Body of pancreas (tissue), 4 donors: Measurements from ENCODE around the gene GOLM1.
"Not testable (repeated sequence)": the region's sequence is repeated elsewhere in the genome, so short reads cannot be mapped to it uniquely, and the experiment has no call there.

Experiments
- POLR2A ChIP-seq, 3 donors: fragments of 450-650 bp; IDR thresholded peaks; one replicate each; pipeline ENCODE4 v1.6.1; 2016; ENCODE audit warnings: antibody characterized with exemption in 3 of 3, mild to moderate bottlenecking in 2 of 3
- TF ChIP-seq, protein P1 (sequence below), 7 experiments: fragments of 450-650 bp in 4 of 7; fragments of 200-600 bp in 3 of 7; sonication (generic) in 3 of 7; IDR thresholded peaks; one replicate each; pipeline ENCODE4 v1.5.1; 2016 to 2019; ENCODE audit warnings: antibody characterized with exemption in 7 of 7

DNA sequence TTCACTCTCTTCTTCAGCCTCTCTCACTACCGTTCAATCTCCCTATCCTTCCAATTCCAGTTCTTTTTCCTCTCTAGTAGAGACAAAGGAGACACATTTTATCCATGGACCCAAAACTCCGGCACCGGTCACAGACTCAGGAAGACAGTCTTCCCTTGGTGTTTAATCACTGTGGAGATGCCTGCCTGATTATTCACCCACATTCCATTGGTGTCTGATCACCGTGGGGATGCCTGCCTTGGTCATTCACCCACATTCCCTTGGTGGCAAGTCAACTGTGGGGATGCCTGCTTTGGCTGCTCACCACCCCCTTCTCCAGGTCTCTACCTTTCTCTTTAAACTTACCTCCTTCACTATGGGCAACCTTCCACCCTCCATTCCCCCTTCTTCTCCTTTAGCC lies 47.3 kb upstream of the GOLM1 start:
- TF ChIP-seq, protein P1, sequence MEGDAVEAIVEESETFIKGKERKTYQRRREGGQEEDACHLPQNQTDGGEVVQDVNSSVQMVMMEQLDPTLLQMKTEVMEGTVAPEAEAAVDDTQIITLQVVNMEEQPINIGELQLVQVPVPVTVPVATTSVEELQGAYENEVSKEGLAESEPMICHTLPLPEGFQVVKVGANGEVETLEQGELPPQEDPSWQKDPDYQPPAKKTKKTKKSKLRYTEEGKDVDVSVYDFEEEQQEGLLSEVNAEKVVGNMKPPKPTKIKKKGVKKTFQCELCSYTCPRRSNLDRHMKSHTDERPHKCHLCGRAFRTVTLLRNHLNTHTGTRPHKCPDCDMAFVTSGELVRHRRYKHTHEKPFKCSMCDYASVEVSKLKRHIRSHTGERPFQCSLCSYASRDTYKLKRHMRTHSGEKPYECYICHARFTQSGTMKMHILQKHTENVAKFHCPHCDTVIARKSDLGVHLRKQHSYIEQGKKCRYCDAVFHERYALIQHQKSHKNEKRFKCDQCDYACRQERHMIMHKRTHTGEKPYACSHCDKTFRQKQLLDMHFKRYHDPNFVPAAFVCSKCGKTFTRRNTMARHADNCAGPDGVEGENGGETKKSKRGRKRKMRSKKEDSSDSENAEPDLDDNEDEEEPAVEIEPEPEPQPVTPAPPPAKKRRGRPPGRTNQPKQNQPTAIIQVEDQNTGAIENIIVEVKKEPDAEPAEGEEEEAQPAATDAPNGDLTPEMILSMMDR (IDR thresholded peaks at IDR 0.05) = not testable (repeated sequence)
- TF ChIP-seq POLR2A (IDR thresholded peaks at IDR 0.05) = not testable (repeated sequence)
